ENCODE results near the gene SLC39A11. TPM values are rescaled to one million over a fixed set of nuclear protein-coding genes. Genes with fewer than 3 reads are reported as not detected.
"Not testable (repeated sequence)": the region's sequence is repeated elsewhere in the genome, so short reads cannot be mapped to it uniquely, and the experiment has no call there.

The SLC39A11 gene
- total RNA-seq, 1 donor from 2014 or later: 26.9 TPM

- intact Hi-C loops (cut with micrococcal nuclease): no loop called here
Measured at GRCh38 chr17:73111386-73111785, 18.9 kb upstream of the SLC39A11 start.

GRCh38 chr17:73107191-73107590, 14.7 kb upstream of the SLC39A11 start:
- intact Hi-C loops (cut with micrococcal nuclease): no loop called here

GRCh38 chr17:73105431-73105830, 12.9 kb upstream of the SLC39A11 start:
- intact Hi-C loops (cut with micrococcal nuclease): no loop called here

GRCh38 chr17:73104450-73104849, 12.0 kb upstream of the SLC39A11 start:
- intact Hi-C loops (cut with micrococcal nuclease): no loop called here

- intact Hi-C loops (cut with micrococcal nuclease): no loop called here
Measured at GRCh38 chr17:73103641-73104335, 11.3 kb upstream of the SLC39A11 start.

- intact Hi-C loops (cut with micrococcal nuclease): no loop called here
Measured at GRCh38 chr17:73101031-73101430, 8.5 kb upstream of the SLC39A11 start.

GRCh38 chr17:73100363-73100762, 7.9 kb upstream of the SLC39A11 start:
- intact Hi-C loops (cut with micrococcal nuclease): no loop called here

GRCh38 chr17:73099511-73099910, 7.0 kb upstream of the SLC39A11 start:
- intact Hi-C loops (cut with micrococcal nuclease): no loop called here

- intact Hi-C loops (cut with micrococcal nuclease): no loop called here
Measured at GRCh38 chr17:73098919-73099318, 6.4 kb upstream of the SLC39A11 start.

- intact Hi-C loops (cut with micrococcal nuclease): not testable (repeated sequence)
Measured at GRCh38 chr17:73097973-73098765, 5.7 kb upstream of the SLC39A11 start.

- intact Hi-C loops (cut with micrococcal nuclease): no loop called here
Measured at GRCh38 chr17:73096866-73097265, 4.4 kb upstream of the SLC39A11 start.

- intact Hi-C loops (cut with micrococcal nuclease): no loop called here
Measured at GRCh38 chr17:73096211-73096610, 3.7 kb upstream of the SLC39A11 start.

- intact Hi-C loops (cut with micrococcal nuclease): loop anchor here (2.0 kb wide), 3 partner anchors 100 to 218 kb away; partner anchors contain the start of gene COG1
Measured at GRCh38 chr17:73093286-73093685, 798 bp upstream of the SLC39A11 start.

GRCh38 chr17:73091770-73092522, 542 bp downstream of the SLC39A11 start:
- intact Hi-C loops (cut with micrococcal nuclease): loop anchor here (1.0 to 2.0 kb wide), 5 partner anchors 101 to 365 kb away; partner anchors contain the start of gene COG1

GRCh38 chr17:73091410-73091769, 1.1 kb downstream of the SLC39A11 start:
- intact Hi-C loops (cut with micrococcal nuclease): no loop called here

- intact Hi-C loops (cut with micrococcal nuclease): no loop called here
Measured at GRCh38 chr17:73090396-73091202, 1.9 kb downstream of the SLC39A11 start.

- intact Hi-C loops (cut with micrococcal nuclease): no loop called here
Measured at GRCh38 chr17:73089322-73090317, 2.9 kb downstream of the SLC39A11 start.

- intact Hi-C loops (cut with micrococcal nuclease): no loop called here
Measured at GRCh38 chr17:73088561-73088960, 3.9 kb downstream of the SLC39A11 start.

GRCh38 chr17:73083432-73083831, 9.1 kb downstream of the SLC39A11 start:
- intact Hi-C loops (cut with micrococcal nuclease): no loop called here

GRCh38 chr17:73074566-73074965, 17.9 kb downstream of the SLC39A11 start:
- intact Hi-C loops (cut with micrococcal nuclease): no loop called here
